H9 (cell line): ENCODE results near the gene ZHX3. TPM values are rescaled to one million over a fixed set of nuclear protein-coding genes. Genes with fewer than 3 reads are reported as not detected.

ENCODE experiments used
- DNase-seq: peaks from one replicate; pipeline ENCODE4 v3.0.0-alpha.2; 2017
- H2AFZ ChIP-seq: one replicate; pipeline ENCODE4 v1.6.1; 2013; ENCODE audit warnings: mild to moderate bottlenecking, low read length, control low read depth, moderate library complexity
- H2AK5ac ChIP-seq: 2 replicates; pipeline ENCODE4 v1.6.1; 2013; ENCODE audit warnings: low read length, control low read depth, mixed read lengths; ENCODE audit not compliant: insufficient read length
- H2BK120ac ChIP-seq: one replicate; pipeline ENCODE4 v1.6.1; 2013; ENCODE audit warnings: low read depth, mild to moderate bottlenecking, low read length, control low read depth, inconsistent platforms; ENCODE audit not compliant: poor library complexity, severe bottlenecking
- H2BK12ac ChIP-seq: 2 replicates; pipeline ENCODE4 v1.6.1; 2013; ENCODE audit warnings: low read length, control low read depth, mixed read lengths, low read depth; ENCODE audit not compliant: insufficient read length
- H2BK15ac ChIP-seq: 2 replicates; pipeline ENCODE4 v1.6.1; 2013; ENCODE audit warnings: low read depth, low read length, control low read depth
- H2BK20ac ChIP-seq: one replicate; pipeline ENCODE4 v1.6.1; 2013; ENCODE audit warnings: low read depth, mild to moderate bottlenecking, low read length, control low read depth, inconsistent platforms; ENCODE audit not compliant: poor library complexity, severe bottlenecking
- H2BK5ac ChIP-seq: 2 replicates; pipeline ENCODE4 v1.6.1; 2013; ENCODE audit warnings: low read length, control low read depth, mixed read lengths; ENCODE audit not compliant: insufficient read length
- H3K14ac ChIP-seq: 2 replicates; pipeline ENCODE4 v1.6.1; 2013; ENCODE audit warnings: low read length, control low read depth; ENCODE audit not compliant: insufficient read depth
- H3K18ac ChIP-seq: 2 replicates; pipeline ENCODE4 v1.6.1; 2013; ENCODE audit warnings: low read depth, mild to moderate bottlenecking, mixed read lengths, low read length, control low read depth; ENCODE audit not compliant: insufficient read length
- H3K23ac ChIP-seq: 2 replicates; pipeline ENCODE4 v1.6.1; 2013; ENCODE audit warnings: low read length, control low read depth, mixed read lengths, low read depth; ENCODE audit not compliant: insufficient read length
- H3K23me2 ChIP-seq: 2 replicates; pipeline ENCODE4 v1.6.1; 2013; ENCODE audit warnings: low read depth, mild to moderate bottlenecking, mixed read lengths, low read length, control low read depth; ENCODE audit not compliant: insufficient read length, poor library complexity, severe bottlenecking
- H3K27ac ChIP-seq: 2 replicates; pipeline ENCODE4 v1.5.1; 2013; ENCODE audit warnings: low read length, control low read depth, mixed read lengths, low read depth; ENCODE audit not compliant: insufficient read length
- H3K27me3 ChIP-seq: 2 replicates; pipeline ENCODE4 v1.6.1; 2013; ENCODE audit warnings: low read length, control low read depth, inconsistent platforms; ENCODE audit not compliant: insufficient read depth
- H3K4ac ChIP-seq: 2 replicates; pipeline ENCODE4 v1.6.1; 2013; ENCODE audit warnings: low read depth, mild to moderate bottlenecking, control low read depth, inconsistent platforms, low read length, moderate library complexity
- H3K4me1 ChIP-seq: 2 replicates; pipeline ENCODE4 v1.6.1; 2013; ENCODE audit warnings: low read length, control low read depth, inconsistent platforms; ENCODE audit not compliant: insufficient read depth
- H3K4me2 ChIP-seq: 2 replicates; pipeline ENCODE4 v1.6.1; 2013; ENCODE audit warnings: low read length, control low read depth, mixed read lengths; ENCODE audit not compliant: insufficient read length, insufficient read depth
- H3K56ac ChIP-seq: 2 replicates; pipeline ENCODE4 v1.6.1; 2013; ENCODE audit warnings: low read depth, mild to moderate bottlenecking, mixed read lengths, low read length, control low read depth; ENCODE audit not compliant: insufficient read length
- H3K79me1 ChIP-seq: 2 replicates; pipeline ENCODE4 v1.6.1; 2013; ENCODE audit warnings: low read depth, mild to moderate bottlenecking, moderate library complexity, low read length, control low read depth, inconsistent platforms; ENCODE audit not compliant: insufficient read depth, poor library complexity, severe bottlenecking
- H3K79me2 ChIP-seq: 2 replicates; pipeline ENCODE4 v1.6.1; 2013; ENCODE audit warnings: low read length, control low read depth, inconsistent platforms; ENCODE audit not compliant: insufficient read depth
- H3K9ac ChIP-seq: 2 replicates; pipeline ENCODE4 v1.6.1; 2013; ENCODE audit warnings: low read length, control low read depth, mixed read lengths; ENCODE audit not compliant: insufficient read length; ENCODE audit errors: extremely low read depth
- H3K9me3 ChIP-seq: one replicate; pipeline ENCODE4 v1.6.1; 2013; ENCODE audit warnings: low read depth, low read length, inconsistent platforms; ENCODE audit not compliant: control insufficient read depth
- H3T11ph ChIP-seq: one replicate; pipeline ENCODE4 v1.6.1; 2013; ENCODE audit warnings: mild to moderate bottlenecking, low read length, control low read depth, inconsistent platforms
- H4K20me1 ChIP-seq: one replicate; pipeline ENCODE4 v1.6.1; 2013; ENCODE audit not compliant: control insufficient read depth, insufficient read length, insufficient read depth
- H4K5ac ChIP-seq: 2 replicates; pipeline ENCODE4 v1.6.1; 2013; ENCODE audit warnings: low read depth, mild to moderate bottlenecking, mixed read lengths, low read length, control low read depth; ENCODE audit not compliant: insufficient read length
- H4K8ac ChIP-seq: replicated peaks from 2 replicates; pipeline ENCODE4 v1.6.1; 2013; ENCODE audit warnings: low read length, control low read depth, mixed read lengths, low read depth; ENCODE audit not compliant: insufficient read length
- H4K91ac ChIP-seq: 2 replicates; pipeline ENCODE4 v1.6.1; 2013; ENCODE audit warnings: low read depth, mild to moderate bottlenecking, moderate library complexity, mixed read lengths, low read length, control low read depth; ENCODE audit not compliant: insufficient read length
- H3K27ac Mint-ChIP-seq, 3 experiments: 2 replicates in 2 of 3; 3 replicates in 1 of 3; pipeline ENCODE4 v1.8.0; 2020 to 2021; ENCODE audit warnings: mixed read lengths in 3 of 3, mild to moderate bottlenecking in 1 of 3, moderate library complexity in 1 of 3
- H3K27me3 Mint-ChIP-seq: 2 replicates; pipeline ENCODE4 v1.8.0; 2021; ENCODE audit warnings: low read depth, mild to moderate bottlenecking, moderate library complexity, mixed read lengths
- H3K36me3 Mint-ChIP-seq, 3 experiments: 2 replicates in 2 of 3; 3 replicates in 1 of 3; pipeline ENCODE4 v1.8.0; 2020 to 2021; ENCODE audit warnings: low read depth in 3 of 3, mixed read lengths in 3 of 3; ENCODE audit not compliant: insufficient read depth in 1 of 3
- H3K4me1 Mint-ChIP-seq, 2 experiments: 2 replicates each; pipeline ENCODE4 v1.8.0; 2020; ENCODE audit warnings: mixed read lengths in 2 of 2
- H3K4me3 Mint-ChIP-seq, 2 experiments: 2 replicates in 1 of 2; 3 replicates in 1 of 2; pipeline ENCODE4 v1.8.0; 2020 to 2021; ENCODE audit warnings: mild to moderate bottlenecking in 2 of 2, mixed read lengths in 2 of 2, moderate library complexity in 1 of 2
- H3K9me3 Mint-ChIP-seq, 2 experiments: 2 replicates in 1 of 2; 3 replicates in 1 of 2; pipeline ENCODE4 v1.8.0; 2020; ENCODE audit warnings: mild to moderate bottlenecking in 2 of 2, mixed read lengths in 2 of 2, moderate library complexity in 1 of 2
- WGBS: extraction: QIAGEN DNeasy Blood & Tissue Kit; methylation state at CpG from one replicate; pipeline ENCODE4 v1.1.7; 2013; ENCODE audit warnings: missing lambda C conversion rate, low lambda C conversion rate, mixed read lengths; ENCODE audit not compliant: insufficient read length; ENCODE audit errors: extremely low coverage; 5-methylcytosine and 5-hydroxymethylcytosine counted together
- total RNA-seq: library from RNA; stranded (reverse); gene quantifications from 2 replicates; pipeline ENCODE4 v1.2.1, GENCODE V29; 2021
- TF ChIP-seq, protein P1 (sequence below): fragments of 200-600 bp; sonication (generic); conservative IDR thresholded peaks from 3 replicates; pipeline ENCODE4 v1.8.0; 2021; ENCODE audit warnings: antibody characterized with exemption, mild to moderate bottlenecking

Gene ZHX3
- total RNA-seq, 1 experiment from 2014 or later: 4.4 TPM

DNA sequence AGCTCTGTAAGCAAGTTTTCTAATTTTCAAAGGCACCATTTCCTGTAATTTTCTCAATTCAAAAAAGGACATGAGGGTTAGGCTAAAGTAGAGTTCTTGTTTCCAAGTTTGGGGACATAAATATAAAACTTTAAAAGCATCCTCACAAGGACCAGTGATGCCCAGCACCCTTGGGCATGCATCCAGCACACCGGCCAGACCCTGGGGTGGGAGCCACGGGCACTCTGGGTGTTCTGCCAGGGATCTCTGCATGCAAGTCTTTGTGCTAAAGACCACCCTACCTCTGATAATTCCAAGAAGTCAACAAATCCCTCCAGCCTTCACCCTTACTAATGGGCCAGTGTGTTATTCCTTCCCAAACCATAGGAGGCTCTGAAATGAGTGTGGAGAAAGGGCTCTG is 133.7 kb downstream of the ZHX3 start:
- H3K4ac ChIP-seq: no peak overlapping the region
- H4K20me1 ChIP-seq: no peaks in the 10 kb centered on the region
- no peak overlapping the region for H4K5ac ChIP-seq
- H3K4me2 ChIP-seq: no peak overlapping the region
- H3T11ph ChIP-seq: no peak overlapping the region
- no peaks in the 10 kb centered on the region for H3K79me2 ChIP-seq
- peaks cover 5% of the 10 kb centered on the region in 2 experiments for H3K4me1 Mint-ChIP-seq
- H3K27me3 ChIP-seq: no peaks in the 10 kb centered on the region
- H3K79me1 ChIP-seq: no peaks in the 10 kb centered on the region
- no peak overlapping the region for H4K8ac ChIP-seq
- H2BK20ac ChIP-seq: no peak overlapping the region
- H3K27me3 Mint-ChIP-seq: no peaks in the 10 kb centered on the region
- no peak overlapping the region for H2AFZ ChIP-seq
- WGBS: no CpG with 5 or more reads among the region's 2 CpGs
- no peak overlapping the region for H3K18ac ChIP-seq
- H3K27ac Mint-ChIP-seq: no peak overlapping the region
- H3K23me2 ChIP-seq: no peaks in the 10 kb centered on the region
- H2BK5ac ChIP-seq: no peak overlapping the region
- no peaks in the 10 kb centered on the region for H3K9me3 ChIP-seq
- no peak overlapping the region for H2BK15ac ChIP-seq
- DNase-seq: no peak
- H3K14ac ChIP-seq: no peak overlapping the region
- no peak overlapping the region for H2BK12ac ChIP-seq
- no peak overlapping the region for H3K4me3 Mint-ChIP-seq
- H3K56ac ChIP-seq: no peak overlapping the region
- no peak overlapping the region for H3K9ac ChIP-seq
- H4K91ac ChIP-seq: no peak overlapping the region
- H3K36me3 Mint-ChIP-seq: no peaks in the 10 kb centered on the region; a peak in 3 of 7 replicates
- H3K4me1 ChIP-seq: 0 out of 2 replicates have a peak, but pooled peaks cover under 1% of the 10 kb centered on the region
- H3K27ac ChIP-seq: no peak overlapping the region
- no peak overlapping the region for H2AK5ac ChIP-seq
- H3K9me3 Mint-ChIP-seq: no peaks in the 10 kb centered on the region; a peak in 2 of 5 replicates
- H2BK120ac ChIP-seq: no peak overlapping the region
- H3K23ac ChIP-seq: no peak overlapping the region
- TF ChIP-seq, protein P1, sequence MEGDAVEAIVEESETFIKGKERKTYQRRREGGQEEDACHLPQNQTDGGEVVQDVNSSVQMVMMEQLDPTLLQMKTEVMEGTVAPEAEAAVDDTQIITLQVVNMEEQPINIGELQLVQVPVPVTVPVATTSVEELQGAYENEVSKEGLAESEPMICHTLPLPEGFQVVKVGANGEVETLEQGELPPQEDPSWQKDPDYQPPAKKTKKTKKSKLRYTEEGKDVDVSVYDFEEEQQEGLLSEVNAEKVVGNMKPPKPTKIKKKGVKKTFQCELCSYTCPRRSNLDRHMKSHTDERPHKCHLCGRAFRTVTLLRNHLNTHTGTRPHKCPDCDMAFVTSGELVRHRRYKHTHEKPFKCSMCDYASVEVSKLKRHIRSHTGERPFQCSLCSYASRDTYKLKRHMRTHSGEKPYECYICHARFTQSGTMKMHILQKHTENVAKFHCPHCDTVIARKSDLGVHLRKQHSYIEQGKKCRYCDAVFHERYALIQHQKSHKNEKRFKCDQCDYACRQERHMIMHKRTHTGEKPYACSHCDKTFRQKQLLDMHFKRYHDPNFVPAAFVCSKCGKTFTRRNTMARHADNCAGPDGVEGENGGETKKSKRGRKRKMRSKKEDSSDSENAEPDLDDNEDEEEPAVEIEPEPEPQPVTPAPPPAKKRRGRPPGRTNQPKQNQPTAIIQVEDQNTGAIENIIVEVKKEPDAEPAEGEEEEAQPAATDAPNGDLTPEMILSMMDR: no peak
